Endothelial cell of umbilical vein (primary cell): ENCODE results near the gene EGF.

Experiments
- EZH2 ChIP-seq: IDR thresholded peaks from 2 replicates; pipeline ENCODE4 v1.6.1; 2012; ENCODE audit warnings: borderline replicate concordance, low read depth, mild to moderate bottlenecking, moderate library complexity, low read length, inconsistent platforms; ENCODE audit not compliant: severe bottlenecking
- FOS ChIP-seq: IDR thresholded peaks from 2 replicates; pipeline ENCODE4 v1.6.1; 2011; ENCODE audit warnings: mild to moderate bottlenecking, low read length, moderate library complexity, borderline replicate concordance; ENCODE audit not compliant: insufficient read depth
- GATA2 ChIP-seq: IDR thresholded peaks from 2 replicates; pipeline ENCODE4 v1.7.0; 2011; ENCODE audit warnings: low read depth, mild to moderate bottlenecking, moderate library complexity, mixed read lengths, low read length; ENCODE audit not compliant: insufficient read length, insufficient read depth
- JUN ChIP-seq: IDR thresholded peaks from 2 replicates; pipeline ENCODE4 v1.6.1; 2011; ENCODE audit warnings: borderline replicate concordance, low read depth; ENCODE audit not compliant: insufficient read length, insufficient read depth
- MYC ChIP-seq: IDR thresholded peaks from one replicate; pipeline ENCODE4 v1.6.1; 2011; ENCODE audit warnings: mild to moderate bottlenecking, low read depth, low read length
- POLR2A ChIP-seq: IDR thresholded peaks from 2 replicates; pipeline ENCODE4 v1.6.1; 2012; ENCODE audit warnings: low read depth, mild to moderate bottlenecking, control low read depth, low read length
- POLR2AphosphoS5 ChIP-seq: IDR thresholded peaks from 2 replicates; pipeline ENCODE4 v1.6.1; 2012; ENCODE audit warnings: low read depth, mild to moderate bottlenecking, control low read depth, low read length, moderate library complexity; ENCODE audit not compliant: insufficient read depth
- TF ChIP-seq, protein P1 (sequence below), 2 donors: IDR thresholded peaks; 1 replicate in 1 of 2; 2 replicates in 1 of 2; pipeline ENCODE4 v1.5.1; 2011; ENCODE audit warnings: low read length in 2 of 2, mild to moderate bottlenecking in 2 of 2, moderate library complexity in 2 of 2, control low read depth in 1 of 2, inconsistent platforms in 1 of 2, low read depth in 1 of 2; ENCODE audit not compliant: insufficient read depth in 1 of 2; ENCODE audit errors: extremely low read depth in 1 of 2
- TF ChIP-seq, protein P2 (sequence below): IDR thresholded peaks from 2 replicates; pipeline ENCODE4 v1.6.1; 2011; ENCODE audit not compliant: insufficient read depth, insufficient read length

DNA sequence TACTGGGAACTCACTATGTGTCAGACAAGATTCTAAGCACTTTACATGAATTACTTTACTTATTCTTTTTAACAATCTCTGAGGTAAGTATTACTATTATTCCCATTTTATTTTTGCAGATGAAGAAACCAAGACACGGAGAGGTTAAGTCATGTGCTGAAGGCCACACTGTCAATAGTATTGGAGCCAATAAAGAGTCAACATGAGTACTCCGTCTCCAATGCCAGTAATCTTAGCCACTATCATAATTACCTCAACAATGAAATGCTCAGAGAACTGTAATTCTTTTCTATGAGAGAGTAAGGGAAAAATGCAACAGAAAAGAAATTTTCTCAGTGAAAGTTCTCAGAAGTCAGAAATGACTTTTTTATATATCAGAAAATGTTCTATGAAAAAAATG, 12.7 kb downstream of the EGF start:
- TF ChIP-seq EZH2: no peak
- TF ChIP-seq, protein P1, sequence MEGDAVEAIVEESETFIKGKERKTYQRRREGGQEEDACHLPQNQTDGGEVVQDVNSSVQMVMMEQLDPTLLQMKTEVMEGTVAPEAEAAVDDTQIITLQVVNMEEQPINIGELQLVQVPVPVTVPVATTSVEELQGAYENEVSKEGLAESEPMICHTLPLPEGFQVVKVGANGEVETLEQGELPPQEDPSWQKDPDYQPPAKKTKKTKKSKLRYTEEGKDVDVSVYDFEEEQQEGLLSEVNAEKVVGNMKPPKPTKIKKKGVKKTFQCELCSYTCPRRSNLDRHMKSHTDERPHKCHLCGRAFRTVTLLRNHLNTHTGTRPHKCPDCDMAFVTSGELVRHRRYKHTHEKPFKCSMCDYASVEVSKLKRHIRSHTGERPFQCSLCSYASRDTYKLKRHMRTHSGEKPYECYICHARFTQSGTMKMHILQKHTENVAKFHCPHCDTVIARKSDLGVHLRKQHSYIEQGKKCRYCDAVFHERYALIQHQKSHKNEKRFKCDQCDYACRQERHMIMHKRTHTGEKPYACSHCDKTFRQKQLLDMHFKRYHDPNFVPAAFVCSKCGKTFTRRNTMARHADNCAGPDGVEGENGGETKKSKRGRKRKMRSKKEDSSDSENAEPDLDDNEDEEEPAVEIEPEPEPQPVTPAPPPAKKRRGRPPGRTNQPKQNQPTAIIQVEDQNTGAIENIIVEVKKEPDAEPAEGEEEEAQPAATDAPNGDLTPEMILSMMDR (IDR thresholded peaks at IDR 0.05; ENCODE audit: extremely low read depth in 1 of 2, insufficient read depth in 1 of 2, low read depth in 1 of 2, low read length in 2 of 2): no peak
- TF ChIP-seq POLR2AphosphoS5: no peak
- no peak for TF ChIP-seq JUN
- TF ChIP-seq MYC: no peak
- TF ChIP-seq, protein P2, sequence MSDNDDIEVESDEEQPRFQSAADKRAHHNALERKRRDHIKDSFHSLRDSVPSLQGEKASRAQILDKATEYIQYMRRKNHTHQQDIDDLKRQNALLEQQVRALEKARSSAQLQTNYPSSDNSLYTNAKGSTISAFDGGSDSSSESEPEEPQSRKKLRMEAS: no peak
- no peak for TF ChIP-seq POLR2A
- TF ChIP-seq GATA2: no peak
- no peak for TF ChIP-seq FOS
